Gastroesophageal sphincter (tissue), 3 donors: ENCODE measurements around the gene NFKBIE.

ENCODE experiments used
- CTCF ChIP-seq, 4 experiments: fragments of 200-600 bp in 2 of 4; fragments of 450-650 bp in 2 of 4; sonication (generic) in 1 of 4; IDR thresholded peaks; one replicate each; pipeline ENCODE4 v1.5.1; 2017 to 2019; ENCODE audit warnings: antibody characterized with exemption in 4 of 4, mild to moderate bottlenecking in 2 of 4, moderate library complexity in 2 of 4
- EP300 ChIP-seq: sonication (generic); formaldehyde crosslinking; IDR thresholded peaks from one replicate; pipeline ENCODE4 v1.6.1; 2017; ENCODE audit warnings: antibody characterized with exemption, mild to moderate bottlenecking
- POLR2A ChIP-seq, 2 donors: fragments of 450-650 bp; IDR thresholded peaks; one replicate each; pipeline ENCODE4 v1.6.1; 2017; ENCODE audit warnings: antibody characterized with exemption in 2 of 2, mild to moderate bottlenecking in 2 of 2, moderate library complexity in 1 of 2
- POLR2AphosphoS5 ChIP-seq: sonication (generic); formaldehyde crosslinking; IDR thresholded peaks from one replicate; pipeline ENCODE4 v1.6.1; 2017; ENCODE audit warnings: antibody characterized with exemption

- TF ChIP-seq POLR2A (IDR thresholded peaks at IDR 0.05) = no peak
- TF ChIP-seq CTCF (IDR thresholded peaks at IDR 0.05) = no peak
- TF ChIP-seq POLR2AphosphoS5 = no peak
- no peak for TF ChIP-seq EP300
Measured at GRCh38 chr6:44275271-44275748, 10.0 kb upstream of the NFKBIE start.
